GM19463 (cell line): ENCODE results near the gene LRPAP1.

Experiments used
- ATAC-seq: cut with Tn5 transposase; IDR thresholded peaks from one replicate; pipeline ENCODE4 v1.9.1; 2021; ENCODE audit warnings: mild to moderate bottlenecking, moderate library complexity; ENCODE audit not compliant: unreplicated experiment

LRPAP1 gene

GRCh38 chr4:3501825-3502425, 30.3 kb downstream of the LRPAP1 start:
- no peak for ATAC-seq

- no peak for ATAC-seq
Measured at GRCh38 chr4:3501126-3501824, 30.9 kb downstream of the LRPAP1 start.

- no peak for ATAC-seq
Measured at GRCh38 chr4:3500634-3501101, 31.6 kb downstream of the LRPAP1 start.

GRCh38 chr4:3500111-3500510, 32.1 kb downstream of the LRPAP1 start:
- ATAC-seq: no peak

- ATAC-seq: no peak
Measured at GRCh38 chr4:3499710-3500109, 32.5 kb downstream of the LRPAP1 start.

GRCh38 chr4:3498901-3499510, 33.2 kb downstream of the LRPAP1 start:
- ATAC-seq: no peak

- no peak for ATAC-seq
Measured at GRCh38 chr4:3498407-3498806, 33.8 kb downstream of the LRPAP1 start.

GRCh38 chr4:3497523-3498389, 34.5 kb downstream of the LRPAP1 start:
- no peak for ATAC-seq

GRCh38 chr4:3497095-3497494, 35.1 kb downstream of the LRPAP1 start:
- no peak for ATAC-seq

- ATAC-seq: no peak
Measured at GRCh38 chr4:3496021-3496420, 36.2 kb downstream of the LRPAP1 start.

GRCh38 chr4:3495204-3495975, 36.8 kb downstream of the LRPAP1 start:
- ATAC-seq: no peak

- ATAC-seq: no peak
Measured at GRCh38 chr4:3494462-3494871, 37.8 kb downstream of the LRPAP1 start.

GRCh38 chr4:3493720-3494461, 38.3 kb downstream of the LRPAP1 start:
- ATAC-seq: no peak

GRCh38 chr4:3492741-3493719, 39.2 kb downstream of the LRPAP1 start:
- ATAC-seq: no peak

GRCh38 chr4:3491681-3492405, 40.4 kb downstream of the LRPAP1 start:
- no peak for ATAC-seq

GRCh38 chr4:3489451-3489962, 42.7 kb downstream of the LRPAP1 start:
- no peak for ATAC-seq

- ATAC-seq: no peak
Measured at GRCh38 chr4:3488820-3489219, 43.4 kb downstream of the LRPAP1 start.

GRCh38 chr4:3487861-3488260, 44.4 kb downstream of the LRPAP1 start:
- ATAC-seq: no peak
